Neural cell (in vitro differentiated cells): ENCODE results near the gene SLC17A7. TPM values are rescaled to one million over a fixed set of nuclear protein-coding genes. Genes with fewer than 3 reads are reported as not detected.

Experiments
- H2AFZ ChIP-seq: fragments of 200-600, 300-800 bp; sonication (generic), shearing (Covaris generic); 2 replicates; pipeline ENCODE4 v1.6.0; 2014; ENCODE audit warnings: low read depth, mild to moderate bottlenecking, antibody characterized with exemption, low read length, moderate library complexity
- H3F3A ChIP-seq: fragments of 200-600 bp; shearing (Covaris generic); 2 replicates; pipeline ENCODE4 v1.6.1; 2016; ENCODE audit warnings: mild to moderate bottlenecking, moderate library complexity, mixed read lengths, antibody characterized with exemption, low read length; ENCODE audit not compliant: insufficient read depth, poor library complexity, severe bottlenecking
- H3K27ac ChIP-seq: fragments of 200-600, 300-800 bp; sonication (generic), shearing (Covaris generic); 2 replicates; pipeline ENCODE4 v1.5.1; 2014; ENCODE audit warnings: mild to moderate bottlenecking, low read length, moderate library complexity
- H3K27me3 ChIP-seq: fragments of 300-800, 200-600 bp; sonication (generic), shearing (Covaris generic); 2 replicates; pipeline ENCODE4 v1.6.0; 2014; ENCODE audit warnings: mild to moderate bottlenecking, low read depth, low read length, moderate library complexity; ENCODE audit not compliant: insufficient read depth
- H3K36me3 ChIP-seq: fragments of 300-800, 200-600 bp; sonication (generic), shearing (Covaris generic); 2 replicates; pipeline ENCODE4 v1.5.1; 2014; ENCODE audit warnings: mild to moderate bottlenecking, antibody characterized with exemption, low read length, moderate library complexity; ENCODE audit not compliant: insufficient read depth
- H3K4me2 ChIP-seq: fragments of 300-800, 200-600 bp; sonication (generic), shearing (Covaris generic); 2 replicates; pipeline ENCODE4 v1.6.0; 2014; ENCODE audit warnings: mild to moderate bottlenecking, low read length
- H3K4me3 ChIP-seq: fragments of 300-800, 200-600 bp; sonication (generic), shearing (Covaris generic); 2 replicates; pipeline ENCODE4 v1.5.1; 2014; ENCODE audit warnings: mild to moderate bottlenecking, low read length, moderate library complexity
- H3K79me2 ChIP-seq: fragments of 200-600 bp; shearing (Covaris generic); replicated peaks from 2 replicates; pipeline ENCODE4 v1.6.0; 2014; ENCODE audit warnings: mild to moderate bottlenecking, low read length, moderate library complexity; ENCODE audit not compliant: insufficient read depth
- H3K9ac ChIP-seq: fragments of 300-800, 200-600 bp; sonication (generic), shearing (Covaris generic); 2 replicates; pipeline ENCODE4 v1.6.1; 2016; ENCODE audit warnings: mild to moderate bottlenecking, low read length, mixed read lengths
- H3K9me2 ChIP-seq: fragments of 200-600 bp; shearing (Covaris generic); 2 replicates; pipeline ENCODE4 v1.6.1; 2016; ENCODE audit warnings: mild to moderate bottlenecking, low read length, mixed read lengths; ENCODE audit not compliant: insufficient read depth
- H3K9me3 ChIP-seq: fragments of 200-600, 300-800 bp; sonication (generic), shearing (Covaris generic); 2 replicates; pipeline ENCODE4 v1.6.1; 2016; ENCODE audit warnings: mild to moderate bottlenecking, mixed run types, low read length, moderate library complexity, mixed read lengths
- H4K20me1 ChIP-seq: fragments of 200-600 bp; shearing (Covaris generic); 2 replicates; pipeline ENCODE4 v1.6.1; 2016; ENCODE audit warnings: mild to moderate bottlenecking, mixed run types; ENCODE audit not compliant: insufficient read depth
- EP300 ChIP-seq: fragments of 450-650 bp; conservative IDR thresholded peaks from 2 replicates; pipeline ENCODE4 v1.6.1; 2014; ENCODE audit warnings: antibody characterized with exemption, mild to moderate bottlenecking, moderate library complexity; ENCODE audit not compliant: poor library complexity, severe bottlenecking
- EZH2 ChIP-seq: fragments of 200-600, 300-800 bp; shearing (Covaris generic), sonication (generic); IDR thresholded peaks from 2 replicates; pipeline ENCODE4 v1.6.1; 2014; ENCODE audit warnings: antibody characterized with exemption, low read length, borderline replicate concordance, mild to moderate bottlenecking; ENCODE audit not compliant: insufficient read depth, poor library complexity, severe bottlenecking
- MXI1 ChIP-seq: fragments of 450-650 bp; conservative IDR thresholded peaks from 2 replicates; pipeline ENCODE4 v1.6.1; 2014; ENCODE audit warnings: antibody characterized with exemption, mild to moderate bottlenecking; ENCODE audit not compliant: poor library complexity, severe bottlenecking
- POLR2AphosphoS5 ChIP-seq: IDR thresholded peaks from 2 replicates; pipeline ENCODE4 v1.6.1; 2012
- RAD21 ChIP-seq: fragments of 450-650 bp; conservative IDR thresholded peaks from 2 replicates; pipeline ENCODE4 v1.6.1; 2014; ENCODE audit warnings: antibody characterized with exemption, mild to moderate bottlenecking, moderate library complexity
- SMC3 ChIP-seq: fragments of 450-650 bp; conservative IDR thresholded peaks from 2 replicates; pipeline ENCODE4 v1.6.1; 2014; ENCODE audit warnings: antibody characterized with exemption, mild to moderate bottlenecking, moderate library complexity; ENCODE audit not compliant: poor library complexity
- TAF1 ChIP-seq: IDR thresholded peaks from 2 replicates; pipeline ENCODE4 v1.6.1; 2012; ENCODE audit warnings: low read depth
- polyA plus RNA-seq: library from polyadenylated mRNA; depleted of rRNA; stranded (reverse); fragments of >200 nt; gene quantifications from 2 replicates; pipeline ENCODE4 v1.2.3, GENCODE V29; 2014
- TF ChIP-seq, protein P1 (sequence below): fragments of 450-650 bp; IDR thresholded peaks from 2 replicates; pipeline ENCODE4 v1.5.1; 2014; ENCODE audit warnings: antibody characterized with exemption, mild to moderate bottlenecking, moderate library complexity; ENCODE audit not compliant: poor library complexity, severe bottlenecking
- TF ChIP-seq, protein P2 (sequence below): IDR thresholded peaks from 2 replicates; pipeline ENCODE4 v1.6.1; 2012; ENCODE audit warnings: borderline replicate concordance

The SLC17A7 gene
- polyA plus RNA-seq, 1 donor from 2014 or later, result 0.07 TPM

DNA sequence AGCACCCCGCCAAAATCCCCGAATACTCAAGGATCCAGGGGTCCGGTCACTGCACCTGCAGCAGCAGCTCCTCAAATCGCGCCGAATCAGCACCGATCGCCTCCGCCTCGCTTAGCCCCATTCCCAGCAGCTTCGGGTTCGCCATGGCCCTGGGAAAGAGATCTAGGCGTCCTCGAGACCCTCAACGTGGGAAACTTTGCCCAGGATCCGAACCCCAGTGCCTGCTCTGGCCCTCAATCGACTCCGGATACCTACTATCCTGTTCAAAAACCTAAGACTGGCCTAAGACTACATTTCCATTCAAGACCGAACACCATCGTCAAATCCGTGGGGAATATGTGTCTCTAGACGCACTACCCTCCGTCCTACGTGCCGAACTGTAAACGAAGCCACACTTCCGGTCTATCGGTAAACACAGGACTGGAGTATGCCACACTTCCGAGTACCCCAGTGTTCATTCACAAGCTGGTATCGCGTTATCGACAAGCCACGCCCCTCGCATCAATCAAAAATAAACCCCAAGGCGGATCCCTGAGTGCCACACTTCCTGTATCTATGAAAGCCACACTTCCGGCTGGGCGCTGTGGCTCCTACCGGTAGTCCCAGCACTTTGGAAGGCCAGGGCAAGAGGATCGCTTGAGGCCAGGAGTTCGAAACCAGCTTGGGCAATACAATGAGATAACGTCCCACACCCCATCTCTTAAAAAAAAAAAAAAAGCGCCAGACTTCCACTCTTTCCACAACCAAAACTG is 10.3 kb upstream of the SLC17A7 start, which contains the start of gene PIH1D1:
PIH1D1 (minus strand) TSS at position 385 of the 752 bp plus-strand sequence; CDS start at position 145, 240 bp downstream.
- no peak for TF ChIP-seq EP300
- TF ChIP-seq, protein P1, sequence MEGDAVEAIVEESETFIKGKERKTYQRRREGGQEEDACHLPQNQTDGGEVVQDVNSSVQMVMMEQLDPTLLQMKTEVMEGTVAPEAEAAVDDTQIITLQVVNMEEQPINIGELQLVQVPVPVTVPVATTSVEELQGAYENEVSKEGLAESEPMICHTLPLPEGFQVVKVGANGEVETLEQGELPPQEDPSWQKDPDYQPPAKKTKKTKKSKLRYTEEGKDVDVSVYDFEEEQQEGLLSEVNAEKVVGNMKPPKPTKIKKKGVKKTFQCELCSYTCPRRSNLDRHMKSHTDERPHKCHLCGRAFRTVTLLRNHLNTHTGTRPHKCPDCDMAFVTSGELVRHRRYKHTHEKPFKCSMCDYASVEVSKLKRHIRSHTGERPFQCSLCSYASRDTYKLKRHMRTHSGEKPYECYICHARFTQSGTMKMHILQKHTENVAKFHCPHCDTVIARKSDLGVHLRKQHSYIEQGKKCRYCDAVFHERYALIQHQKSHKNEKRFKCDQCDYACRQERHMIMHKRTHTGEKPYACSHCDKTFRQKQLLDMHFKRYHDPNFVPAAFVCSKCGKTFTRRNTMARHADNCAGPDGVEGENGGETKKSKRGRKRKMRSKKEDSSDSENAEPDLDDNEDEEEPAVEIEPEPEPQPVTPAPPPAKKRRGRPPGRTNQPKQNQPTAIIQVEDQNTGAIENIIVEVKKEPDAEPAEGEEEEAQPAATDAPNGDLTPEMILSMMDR, result peak; percentile 55
- peak; percentile 86 for TF ChIP-seq MXI1
- peak; percentile 33 for TF ChIP-seq SMC3
- TF ChIP-seq TAF1, result no peak
- TF ChIP-seq EZH2, result no peak
- TF ChIP-seq RAD21, result peak; percentile 22
- TF ChIP-seq, protein P2, sequence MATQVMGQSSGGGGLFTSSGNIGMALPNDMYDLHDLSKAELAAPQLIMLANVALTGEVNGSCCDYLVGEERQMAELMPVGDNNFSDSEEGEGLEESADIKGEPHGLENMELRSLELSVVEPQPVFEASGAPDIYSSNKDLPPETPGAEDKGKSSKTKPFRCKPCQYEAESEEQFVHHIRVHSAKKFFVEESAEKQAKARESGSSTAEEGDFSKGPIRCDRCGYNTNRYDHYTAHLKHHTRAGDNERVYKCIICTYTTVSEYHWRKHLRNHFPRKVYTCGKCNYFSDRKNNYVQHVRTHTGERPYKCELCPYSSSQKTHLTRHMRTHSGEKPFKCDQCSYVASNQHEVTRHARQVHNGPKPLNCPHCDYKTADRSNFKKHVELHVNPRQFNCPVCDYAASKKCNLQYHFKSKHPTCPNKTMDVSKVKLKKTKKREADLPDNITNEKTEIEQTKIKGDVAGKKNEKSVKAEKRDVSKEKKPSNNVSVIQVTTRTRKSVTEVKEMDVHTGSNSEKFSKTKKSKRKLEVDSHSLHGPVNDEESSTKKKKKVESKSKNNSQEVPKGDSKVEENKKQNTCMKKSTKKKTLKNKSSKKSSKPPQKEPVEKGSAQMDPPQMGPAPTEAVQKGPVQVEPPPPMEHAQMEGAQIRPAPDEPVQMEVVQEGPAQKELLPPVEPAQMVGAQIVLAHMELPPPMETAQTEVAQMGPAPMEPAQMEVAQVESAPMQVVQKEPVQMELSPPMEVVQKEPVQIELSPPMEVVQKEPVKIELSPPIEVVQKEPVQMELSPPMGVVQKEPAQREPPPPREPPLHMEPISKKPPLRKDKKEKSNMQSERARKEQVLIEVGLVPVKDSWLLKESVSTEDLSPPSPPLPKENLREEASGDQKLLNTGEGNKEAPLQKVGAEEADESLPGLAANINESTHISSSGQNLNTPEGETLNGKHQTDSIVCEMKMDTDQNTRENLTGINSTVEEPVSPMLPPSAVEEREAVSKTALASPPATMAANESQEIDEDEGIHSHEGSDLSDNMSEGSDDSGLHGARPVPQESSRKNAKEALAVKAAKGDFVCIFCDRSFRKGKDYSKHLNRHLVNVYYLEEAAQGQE, result peak; percentile 54
- peak; percentile 97 for TF ChIP-seq POLR2AphosphoS5
- Histone ChIP-seq H3K4me3 (peak within 1 kb of the TSS; percentile 85), H2AFZ (peak within 1 kb of the TSS; percentile 94), H4K20me1 (no peaks in the 10 kb centered on the region), H3F3A (peaks cover 5% of the 10 kb centered on the region), H3K9me2 (no peaks in the 10 kb centered on the region), H3K9me3 (no peaks in the 10 kb centered on the region), H3K27ac (peak within 1 kb of the TSS; percentile 99), H3K4me2 (peak within 1 kb of the TSS; percentile 45), H3K79me2 (peaks cover 6% of the 10 kb centered on the region), H3K9ac (peak within 1 kb of the TSS; percentile 91), H3K36me3 (no peaks in the 10 kb centered on the region), H3K27me3 (no peaks in the 10 kb centered on the region)

DNA sequence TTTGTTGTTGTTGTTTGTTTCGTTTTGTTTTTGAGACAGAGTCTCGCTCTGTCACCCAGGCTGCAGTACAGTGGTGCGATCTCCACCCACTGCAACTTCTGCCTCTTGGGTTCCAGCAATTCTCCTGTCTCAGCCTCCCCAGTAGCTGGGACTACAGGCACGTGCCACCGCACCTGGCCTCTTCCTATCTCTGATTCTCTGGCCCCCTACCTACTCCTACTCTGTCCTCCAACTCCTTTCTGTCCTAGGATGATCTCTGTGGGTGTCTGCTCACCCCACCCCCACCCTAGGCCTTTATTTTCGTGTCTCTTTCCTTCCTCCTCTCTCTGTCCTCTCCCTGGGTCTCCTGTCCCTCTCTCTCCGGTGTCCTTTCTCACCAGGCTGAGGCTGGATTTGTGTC is 9.1 kb upstream of the SLC17A7 start:
- Histone ChIP-seq H3K4me3 (peak overlapping the region; percentile 85), H3K79me2 (peaks cover 6% of the 10 kb centered on the region), H3K9me3 (no peaks in the 10 kb centered on the region), H3K9ac (peak overlapping the region; percentile 78), H3K4me2 (peak overlapping the region; percentile 45), H4K20me1 (no peaks in the 10 kb centered on the region), H3K27me3 (no peaks in the 10 kb centered on the region), H2AFZ (no peak overlapping the region), H3F3A (peaks cover 5% of the 10 kb centered on the region), H3K36me3 (no peaks in the 10 kb centered on the region), H3K9me2 (no peaks in the 10 kb centered on the region), H3K27ac (no peak overlapping the region)
- no peak for TF ChIP-seq EP300
